IMR-90 (cell line): ENCODE measurements around the gene SLC4A2.

Source experiments
- CTCF ChIP-seq: conservative IDR thresholded peaks from 2 replicates; pipeline ENCODE4 v1.5.1; 2012; ENCODE audit warnings: mild to moderate bottlenecking, low read depth, low read length, improper control_type of control experiment
- MAFK ChIP-seq: IDR thresholded peaks from 2 replicates; pipeline ENCODE4 v1.6.1; 2012; ENCODE audit warnings: low read depth, low read length, improper control_type of control experiment
- POLR2A ChIP-seq: IDR thresholded peaks from 2 replicates; pipeline ENCODE4 v1.6.1; 2012; ENCODE audit warnings: mild to moderate bottlenecking, low read depth, low read length
- RAD21 ChIP-seq: IDR thresholded peaks from 2 replicates; pipeline ENCODE4 v1.6.1; 2012; ENCODE audit warnings: low read length, improper control_type of control experiment
- TF ChIP-seq, protein P1 (sequence below): fragments of 150-350 bp; IDR thresholded peaks from 2 replicates; pipeline ENCODE4 v1.6.1; 2017; ENCODE audit warnings: mild to moderate bottlenecking, antibody characterized with exemption, low read length, low read depth

- TF ChIP-seq MAFK (no peak), CTCF (no peak), RAD21 (no peak), POLR2A (no peak)
- TF ChIP-seq, protein P1, sequence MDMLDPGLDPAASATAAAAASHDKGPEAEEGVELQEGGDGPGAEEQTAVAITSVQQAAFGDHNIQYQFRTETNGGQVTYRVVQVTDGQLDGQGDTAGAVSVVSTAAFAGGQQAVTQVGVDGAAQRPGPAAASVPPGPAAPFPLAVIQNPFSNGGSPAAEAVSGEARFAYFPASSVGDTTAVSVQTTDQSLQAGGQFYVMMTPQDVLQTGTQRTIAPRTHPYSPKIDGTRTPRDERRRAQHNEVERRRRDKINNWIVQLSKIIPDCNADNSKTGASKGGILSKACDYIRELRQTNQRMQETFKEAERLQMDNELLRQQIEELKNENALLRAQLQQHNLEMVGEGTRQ = no peak
These were observed 16.2 kb downstream of the SLC4A2 start for GRCh38 chr7:151075662-151075971.
